Mesothelial cell of epicardium (in vitro differentiated cells): ENCODE data around the gene CD40LG. TPM values are rescaled to one million over a fixed set of nuclear protein-coding genes. Genes with fewer than 3 reads are reported as not detected.

Experiments
- DNase-seq, 2 experiments: peaks; one replicate each; pipeline ENCODE4 v3.0.0; 2021; ENCODE audit warnings: low spot score in 2 of 2; ENCODE audit not compliant: unreplicated experiment in 2 of 2
- H3K27ac Mint-ChIP-seq: 2 replicates; pipeline ENCODE4 v1.8.0; 2021; ENCODE audit warnings: mixed read lengths
- H3K27me3 Mint-ChIP-seq: 2 replicates; pipeline ENCODE4 v1.8.0; 2021; ENCODE audit warnings: low read depth, mixed read lengths
- H3K36me3 Mint-ChIP-seq: 2 replicates; pipeline ENCODE4 v1.8.0; 2021; ENCODE audit warnings: mixed read lengths
- H3K4me1 Mint-ChIP-seq: 2 replicates; pipeline ENCODE4 v1.8.0; 2021; ENCODE audit warnings: mixed read lengths
- H3K4me3 Mint-ChIP-seq: 2 replicates; pipeline ENCODE4 v1.8.0; 2021; ENCODE audit warnings: mild to moderate bottlenecking, moderate library complexity, mixed read lengths
- H3K9me3 Mint-ChIP-seq: 2 replicates; pipeline ENCODE4 v1.8.0; 2021; ENCODE audit warnings: mixed read lengths
- total RNA-seq: library from RNA; stranded (reverse); gene quantifications from 3 replicates; pipeline ENCODE4 v1.2.1, GENCODE V29; 2021
- TF ChIP-seq, protein P1 (sequence below): fragments of 200-600 bp; sonication (generic); IDR thresholded peaks from one replicate; pipeline ENCODE4 v1.5.0; 2021; ENCODE audit warnings: antibody characterized with exemption; ENCODE audit not compliant: unreplicated experiment

The CD40LG gene
- total RNA-seq, 1 donor from 2014 or later = not detected

DNA sequence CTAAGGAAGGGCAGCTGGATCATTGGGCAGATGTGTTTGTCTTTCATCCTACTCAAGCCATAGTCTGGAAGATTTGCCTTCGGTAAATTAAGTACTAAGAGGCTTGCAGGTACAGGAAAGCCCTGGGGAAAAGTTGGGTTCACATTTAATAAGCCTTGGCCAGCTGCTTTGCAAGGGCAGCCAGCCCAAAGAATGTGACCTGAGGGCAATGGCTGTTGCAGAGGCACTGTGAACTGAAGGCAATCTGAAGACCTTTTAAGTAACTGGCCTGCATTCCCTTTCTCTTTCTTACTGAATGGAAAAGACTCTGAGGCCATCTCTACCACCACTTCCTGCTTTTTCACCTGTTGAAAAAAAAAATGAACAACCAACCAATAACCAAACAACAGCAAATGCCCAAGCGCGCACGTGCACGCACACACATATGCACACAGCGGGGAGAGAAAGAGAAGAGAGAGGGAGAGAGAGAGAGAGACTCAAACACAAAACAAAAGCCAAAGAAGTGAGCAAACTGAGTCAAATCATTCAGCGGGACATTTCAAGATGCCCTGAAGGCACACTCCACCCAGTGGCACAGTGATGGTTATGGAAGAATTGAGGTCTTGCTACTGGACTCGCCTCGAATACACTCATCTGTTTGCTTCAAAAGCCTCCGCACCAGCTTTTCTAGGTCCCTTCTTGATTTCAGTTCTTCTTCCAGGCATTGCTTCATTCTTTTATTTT lies 19.6 kb downstream of the CD40LG start:
- Mint-ChIP-seq H3K36me3 (no peaks in the 10 kb centered on the region), H3K4me3 (no peak overlapping the region), H3K9me3 (peaks cover 24% of the 10 kb centered on the region), H3K27me3 (no peaks in the 10 kb centered on the region), H3K4me1 (no peaks in the 10 kb centered on the region), H3K27ac (no peak overlapping the region)
- TF ChIP-seq, protein P1, sequence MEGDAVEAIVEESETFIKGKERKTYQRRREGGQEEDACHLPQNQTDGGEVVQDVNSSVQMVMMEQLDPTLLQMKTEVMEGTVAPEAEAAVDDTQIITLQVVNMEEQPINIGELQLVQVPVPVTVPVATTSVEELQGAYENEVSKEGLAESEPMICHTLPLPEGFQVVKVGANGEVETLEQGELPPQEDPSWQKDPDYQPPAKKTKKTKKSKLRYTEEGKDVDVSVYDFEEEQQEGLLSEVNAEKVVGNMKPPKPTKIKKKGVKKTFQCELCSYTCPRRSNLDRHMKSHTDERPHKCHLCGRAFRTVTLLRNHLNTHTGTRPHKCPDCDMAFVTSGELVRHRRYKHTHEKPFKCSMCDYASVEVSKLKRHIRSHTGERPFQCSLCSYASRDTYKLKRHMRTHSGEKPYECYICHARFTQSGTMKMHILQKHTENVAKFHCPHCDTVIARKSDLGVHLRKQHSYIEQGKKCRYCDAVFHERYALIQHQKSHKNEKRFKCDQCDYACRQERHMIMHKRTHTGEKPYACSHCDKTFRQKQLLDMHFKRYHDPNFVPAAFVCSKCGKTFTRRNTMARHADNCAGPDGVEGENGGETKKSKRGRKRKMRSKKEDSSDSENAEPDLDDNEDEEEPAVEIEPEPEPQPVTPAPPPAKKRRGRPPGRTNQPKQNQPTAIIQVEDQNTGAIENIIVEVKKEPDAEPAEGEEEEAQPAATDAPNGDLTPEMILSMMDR = no peak
- no peak for DNase-seq

DNA sequence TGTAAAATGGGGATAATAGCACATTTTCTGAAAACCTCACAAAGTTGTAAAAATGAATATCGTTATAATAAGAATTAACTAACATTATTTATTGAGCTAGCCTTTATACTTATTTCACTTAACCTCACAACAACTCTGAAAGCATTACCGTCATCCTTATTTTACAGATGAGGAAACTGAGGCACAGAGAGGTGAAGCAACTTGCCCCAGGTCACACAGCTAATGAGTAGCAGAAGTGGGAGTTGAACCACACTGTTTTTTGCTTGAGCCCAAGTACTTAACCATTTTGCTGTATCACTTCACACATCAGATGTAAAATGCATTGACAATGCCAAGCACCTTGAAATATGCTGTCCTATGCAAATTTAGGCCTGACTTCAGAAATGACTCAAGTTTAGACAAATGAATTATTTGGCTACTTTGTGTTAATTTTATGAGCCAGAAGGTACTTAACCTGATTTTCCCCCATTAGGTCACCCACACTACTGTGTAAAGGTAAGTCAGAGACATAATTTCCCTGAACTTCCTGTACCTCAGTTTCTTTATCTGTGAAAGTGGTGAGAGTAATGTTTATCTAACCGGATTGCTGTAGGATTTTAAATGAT lies 23.1 kb downstream of the CD40LG start:
- H3K9me3 Mint-ChIP-seq = peaks cover 22% of the 10 kb centered on the region
- H3K4me3 Mint-ChIP-seq = no peak overlapping the region
- H3K27ac Mint-ChIP-seq = no peak overlapping the region
- no peaks in the 10 kb centered on the region for H3K4me1 Mint-ChIP-seq
- H3K27me3 Mint-ChIP-seq = no peaks in the 10 kb centered on the region
- TF ChIP-seq, protein P1 = no peak
- no peak for DNase-seq
- no peaks in the 10 kb centered on the region for H3K36me3 Mint-ChIP-seq

DNA sequence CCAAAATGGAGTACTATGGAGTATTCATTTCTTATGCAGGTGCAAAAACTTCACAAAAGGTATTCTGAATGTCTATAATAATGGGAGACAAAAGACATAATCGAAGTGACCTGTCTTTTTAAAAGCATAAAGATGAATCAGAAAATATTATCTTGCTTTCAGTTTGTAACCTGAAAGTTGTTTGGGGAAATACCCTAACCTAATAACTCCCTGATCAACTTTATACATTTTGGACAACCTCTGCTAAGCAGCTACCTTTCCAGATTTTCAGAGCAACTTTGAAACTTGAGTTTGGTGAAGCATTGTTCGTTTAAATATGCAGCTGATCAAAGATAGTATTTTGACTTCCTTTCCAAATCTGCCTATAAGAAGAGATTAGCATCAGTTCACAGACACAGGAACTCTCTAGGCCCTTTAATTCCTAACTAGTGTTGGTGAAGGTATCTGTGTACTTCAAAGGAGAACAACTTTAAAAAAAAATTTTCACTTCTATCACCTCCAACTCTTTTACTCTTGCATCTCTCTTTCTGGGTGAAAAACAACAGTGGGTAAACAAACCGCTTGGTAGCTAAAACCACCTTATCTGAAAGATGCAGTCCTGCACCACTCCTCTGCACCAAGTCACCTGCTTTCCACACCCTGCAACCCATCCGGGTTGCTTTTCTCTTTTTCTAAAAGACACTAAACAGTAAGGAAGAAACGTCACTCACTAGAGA lies 26.5 kb downstream of the CD40LG start:
- no peak for DNase-seq
- peaks cover 24% of the 10 kb centered on the region for H3K9me3 Mint-ChIP-seq
- no peaks in the 10 kb centered on the region for H3K4me1 Mint-ChIP-seq
- no peaks in the 10 kb centered on the region for H3K27me3 Mint-ChIP-seq
- H3K4me3 Mint-ChIP-seq = no peak overlapping the region
- no peak overlapping the region for H3K27ac Mint-ChIP-seq
- H3K36me3 Mint-ChIP-seq = no peaks in the 10 kb centered on the region
- TF ChIP-seq, protein P1 = no peak

DNA sequence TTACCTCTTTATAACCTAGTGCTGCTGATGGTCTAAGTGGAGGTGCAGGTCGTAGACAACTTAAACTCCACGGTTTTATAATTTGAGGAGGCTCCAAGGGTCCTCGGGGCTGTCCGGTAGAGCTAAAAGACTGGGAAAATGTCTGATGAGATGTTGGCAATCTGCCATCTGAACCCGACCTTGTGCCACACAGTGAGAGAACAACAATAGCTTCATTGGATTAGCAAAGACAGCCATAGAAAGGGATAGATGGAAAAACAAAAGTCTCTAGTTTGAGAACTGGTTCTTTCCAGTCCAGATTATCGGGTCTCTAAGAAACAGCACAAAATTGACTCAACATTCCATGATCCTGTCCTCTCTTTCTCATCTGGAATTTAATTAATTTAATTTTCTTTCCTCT lies 31.6 kb downstream of the CD40LG start:
- Mint-ChIP-seq H3K4me3 (no peak overlapping the region), H3K4me1 (no peaks in the 10 kb centered on the region), H3K9me3 (peaks cover 16% of the 10 kb centered on the region), H3K36me3 (no peaks in the 10 kb centered on the region), H3K27ac (no peak overlapping the region), H3K27me3 (no peaks in the 10 kb centered on the region)
- no peak for DNase-seq
- TF ChIP-seq, protein P1 = no peak

DNA sequence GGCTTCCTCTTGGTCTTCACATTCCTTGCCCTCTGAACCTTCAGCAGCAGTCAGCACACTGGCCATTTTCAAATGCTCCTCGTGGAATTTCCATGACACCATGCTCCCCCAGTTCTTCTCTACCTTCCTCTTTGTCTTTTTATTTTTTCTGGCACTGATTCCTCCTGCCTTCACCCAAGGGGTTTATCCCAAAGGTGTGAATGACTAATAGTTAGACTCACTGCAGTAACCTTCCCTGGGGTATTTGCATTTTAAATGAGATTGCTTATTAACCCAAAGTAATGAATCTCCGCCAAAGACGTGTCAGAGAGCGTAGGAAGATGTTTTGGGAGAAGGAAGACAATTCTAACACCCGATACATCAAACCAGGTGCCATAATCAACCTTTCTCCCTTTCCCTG lies 36.2 kb downstream of the CD40LG start:
- H3K27ac Mint-ChIP-seq = no peak overlapping the region

More for the DNA sequence above, 36.2 kb downstream of the CD40LG start:
- Mint-ChIP-seq H3K4me1 (no peaks in the 10 kb centered on the region), H3K27me3 (no peaks in the 10 kb centered on the region), H3K36me3 (no peaks in the 10 kb centered on the region), H3K9me3 (peaks cover 16% of the 10 kb centered on the region), H3K4me3 (no peak overlapping the region)
- DNase-seq = no peak
- TF ChIP-seq, protein P1 = no peak
